Measurements from ENCODE around the gene PBOV1.

Gene PBOV1

DNA sequence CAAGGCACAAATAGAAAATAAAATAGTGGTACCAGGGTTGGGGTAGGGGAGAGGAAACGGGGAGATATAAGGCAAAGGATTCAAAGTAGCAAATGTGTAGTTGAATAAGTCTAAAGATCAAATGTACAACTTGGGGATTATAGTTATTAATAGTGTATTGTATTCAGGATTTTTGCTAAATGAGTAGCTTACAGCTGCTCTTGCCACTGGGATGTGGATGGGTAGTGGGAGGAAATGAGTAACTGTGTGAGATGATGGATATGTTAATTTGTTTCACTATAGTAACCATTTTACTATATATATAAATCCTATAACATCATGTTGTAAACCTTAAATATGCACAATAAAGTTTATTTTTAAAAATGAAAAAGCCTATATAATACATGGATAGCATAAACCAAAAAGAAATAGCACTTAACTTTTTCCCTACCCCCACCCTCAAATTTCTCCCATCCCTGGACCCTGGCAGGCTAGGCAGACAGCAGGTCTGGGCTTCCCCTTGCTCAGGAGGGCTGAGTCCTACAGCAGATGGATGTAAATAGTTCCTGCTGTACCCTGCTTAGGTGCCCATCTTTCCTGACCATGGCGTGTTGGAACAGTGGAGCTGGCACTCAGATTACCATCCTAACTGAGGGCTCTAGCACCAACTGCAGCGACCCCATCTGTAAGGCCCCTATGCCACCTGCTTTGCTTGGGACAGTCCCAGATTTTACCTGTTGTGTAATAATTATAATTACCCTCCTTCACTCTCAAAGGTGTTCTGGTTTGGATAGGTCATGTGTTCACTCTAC is 28.6 kb upstream of the PBOV1 start:
- no peak overlapping the region for H3K27ac ChIP-seq
- no peak for TF ChIP-seq ZFX (IDR thresholded peaks at IDR 0.05)
- TF ChIP-seq, protein P1, sequence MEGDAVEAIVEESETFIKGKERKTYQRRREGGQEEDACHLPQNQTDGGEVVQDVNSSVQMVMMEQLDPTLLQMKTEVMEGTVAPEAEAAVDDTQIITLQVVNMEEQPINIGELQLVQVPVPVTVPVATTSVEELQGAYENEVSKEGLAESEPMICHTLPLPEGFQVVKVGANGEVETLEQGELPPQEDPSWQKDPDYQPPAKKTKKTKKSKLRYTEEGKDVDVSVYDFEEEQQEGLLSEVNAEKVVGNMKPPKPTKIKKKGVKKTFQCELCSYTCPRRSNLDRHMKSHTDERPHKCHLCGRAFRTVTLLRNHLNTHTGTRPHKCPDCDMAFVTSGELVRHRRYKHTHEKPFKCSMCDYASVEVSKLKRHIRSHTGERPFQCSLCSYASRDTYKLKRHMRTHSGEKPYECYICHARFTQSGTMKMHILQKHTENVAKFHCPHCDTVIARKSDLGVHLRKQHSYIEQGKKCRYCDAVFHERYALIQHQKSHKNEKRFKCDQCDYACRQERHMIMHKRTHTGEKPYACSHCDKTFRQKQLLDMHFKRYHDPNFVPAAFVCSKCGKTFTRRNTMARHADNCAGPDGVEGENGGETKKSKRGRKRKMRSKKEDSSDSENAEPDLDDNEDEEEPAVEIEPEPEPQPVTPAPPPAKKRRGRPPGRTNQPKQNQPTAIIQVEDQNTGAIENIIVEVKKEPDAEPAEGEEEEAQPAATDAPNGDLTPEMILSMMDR (conservative IDR thresholded peaks at IDR 0.05): no peak

DNA sequence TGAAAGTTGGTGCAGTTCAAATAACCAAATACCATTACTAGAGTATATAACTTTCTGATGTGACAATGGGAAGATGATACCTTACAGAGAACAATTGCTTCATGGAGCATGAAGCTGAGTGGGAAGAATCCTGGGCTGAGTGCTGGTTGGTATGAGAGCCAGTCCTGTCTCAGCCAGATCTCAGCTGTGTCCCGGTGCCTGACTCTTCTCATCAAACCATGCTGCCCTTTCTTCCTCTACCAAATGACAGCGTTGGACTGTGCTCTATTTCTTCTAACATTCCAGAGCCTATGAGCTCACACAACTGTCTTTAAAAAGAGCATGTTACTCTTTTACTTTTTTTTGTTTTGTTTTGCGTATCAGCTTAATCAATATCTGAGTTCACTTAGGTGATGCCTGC is 27.5 kb upstream of the PBOV1 start:
- no peak for TF ChIP-seq ZFX (IDR thresholded peaks at IDR 0.05)
- TF ChIP-seq, protein P1 (conservative IDR thresholded peaks at IDR 0.05): no peak
- H3K27ac ChIP-seq: no peak overlapping the region

DNA sequence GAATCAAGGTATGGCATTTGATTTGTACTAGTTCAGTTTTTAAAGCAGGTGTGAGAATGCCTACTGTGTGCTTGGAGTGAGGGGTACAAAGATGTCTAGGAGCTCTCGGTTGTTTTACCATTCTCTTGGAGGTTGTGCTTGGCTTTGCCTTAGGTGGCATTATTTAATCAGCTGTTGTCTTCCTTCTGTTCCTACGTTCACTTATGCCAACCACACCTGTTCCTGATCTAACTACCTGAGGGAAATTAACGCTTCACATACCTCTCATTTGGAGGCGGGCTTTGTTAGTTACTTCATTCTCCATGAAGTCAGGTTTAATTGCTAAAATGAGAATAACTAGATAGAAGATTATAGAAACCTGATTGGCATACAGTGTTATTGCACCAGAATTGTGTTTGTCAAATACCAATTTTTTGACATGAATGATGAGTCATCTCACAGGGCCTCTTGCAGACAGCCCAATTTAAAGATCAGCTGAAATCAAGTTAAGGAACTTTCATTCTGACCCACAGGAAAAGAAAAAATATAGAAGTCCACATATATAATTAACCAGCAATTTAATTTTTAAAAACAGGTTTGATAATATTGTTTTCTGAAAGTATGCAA is 24.8 kb upstream of the PBOV1 start:
- no peak for TF ChIP-seq ZFX (IDR thresholded peaks at IDR 0.05)
- TF ChIP-seq, protein P1 (conservative IDR thresholded peaks at IDR 0.05): no peak

DNA sequence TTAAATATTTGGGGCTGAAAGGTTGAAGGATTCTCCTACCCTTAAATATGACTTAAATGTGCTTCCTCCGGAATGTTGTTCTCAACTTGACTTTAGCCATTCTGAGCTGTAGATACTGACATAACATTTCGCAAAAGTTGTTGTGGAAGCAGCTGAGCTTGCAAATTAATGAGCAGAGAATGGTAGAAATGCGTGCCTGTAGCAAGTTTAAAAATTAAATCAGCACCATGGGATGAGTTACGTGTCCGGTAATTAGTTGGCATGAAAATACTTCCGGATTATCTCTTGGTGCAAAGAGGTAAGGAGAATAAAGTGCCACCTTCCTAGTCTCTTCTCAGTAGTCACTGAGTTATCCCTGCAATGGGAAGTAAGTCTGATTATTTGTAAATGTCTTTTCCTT is 23.6 kb upstream of the PBOV1 start:
- H3K27ac ChIP-seq: peak overlapping the region; percentile 72; the same call in 1 of the 2 replicates
- TF ChIP-seq ZFX (IDR thresholded peaks at IDR 0.05): no peak
- TF ChIP-seq, protein P1 (conservative IDR thresholded peaks at IDR 0.05): no peak

More for the DNA sequence above, 24.8 kb upstream of the PBOV1 start:
- H3K27ac ChIP-seq: peak overlapping the region; percentile 72

DNA sequence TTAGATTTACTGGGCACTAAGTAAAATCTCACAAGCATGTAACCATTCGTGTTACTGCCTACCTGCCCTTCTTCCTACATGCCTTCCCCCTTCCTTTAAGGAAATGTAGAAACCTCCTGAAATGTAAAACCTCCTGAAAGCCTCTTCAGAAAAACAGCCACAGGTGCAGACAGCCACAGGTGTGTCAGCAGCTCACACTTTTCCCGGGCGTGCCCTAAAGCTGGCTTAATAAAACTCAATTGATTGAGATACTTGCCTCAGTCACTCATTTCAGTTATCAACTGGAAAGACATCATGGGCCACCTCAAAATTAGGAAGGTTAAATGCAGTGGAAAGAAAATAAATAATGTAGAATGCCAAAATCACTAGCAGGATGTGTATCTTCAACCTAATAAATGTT is 23.1 kb upstream of the PBOV1 start:
- H3K27ac ChIP-seq: peak overlapping the region; percentile 72; the same call in 1 of the 2 replicates
- TF ChIP-seq ZFX (IDR thresholded peaks at IDR 0.05): no peak
- TF ChIP-seq, protein P1 (conservative IDR thresholded peaks at IDR 0.05): no peak

GRCh38 chr6:138240476-138241245 is 22.4 kb upstream of the PBOV1 start:
- TF ChIP-seq ZFX (IDR thresholded peaks at IDR 0.05): no peak
- TF ChIP-seq, protein P1 (conservative IDR thresholded peaks at IDR 0.05): no peak
- peak overlapping the region; percentile 72; the same call in 1 of the 2 replicates for H3K27ac ChIP-seq

Measured in C4-2B (cell line).